WERI-Rb-1 (cell line): ENCODE data around the gene ZNF445.
A peak's percentile ranks its signal among the peaks of the same experiment; 100 is the strongest.
"Not testable (repeated sequence)": the region's sequence is repeated elsewhere in the genome, so short reads cannot be mapped to it uniquely, and the experiment has no call there.

Experiments used
- DNase-seq: peaks from one replicate; pipeline ENCODE4 v3.0.0-alpha.2; 2020
- H3K27ac ChIP-seq: fragments of 250-450 bp; sonication (Bioruptor Pico); 2 replicates; pipeline ENCODE4 v1.5.1; 2020; ENCODE audit warnings: mild to moderate bottlenecking, moderate library complexity
- H3K27me3 ChIP-seq: fragments of 250-450 bp; sonication (Bioruptor Pico); 2 replicates; pipeline ENCODE4 v1.5.1; 2021; ENCODE audit warnings: mild to moderate bottlenecking, low read depth, moderate library complexity; ENCODE audit not compliant: insufficient read depth, severe bottlenecking
- H3K36me3 ChIP-seq: fragments of 250-450 bp; sonication (Bioruptor Pico); 2 replicates; pipeline ENCODE4 v1.5.1; 2020; ENCODE audit warnings: mild to moderate bottlenecking, moderate library complexity
- H3K4me3 ChIP-seq: 2 replicates; pipeline ENCODE4 v1.5.1; 2011; ENCODE audit warnings: low read depth, mild to moderate bottlenecking, control low read depth, low read length
- H3K9me3 ChIP-seq: fragments of 250-450 bp; sonication (Bioruptor Pico); 2 replicates; pipeline ENCODE4 v1.5.1; 2021; ENCODE audit warnings: mild to moderate bottlenecking, moderate library complexity; ENCODE audit not compliant: severe bottlenecking
- TF ChIP-seq, protein P1 (sequence below): IDR thresholded peaks from 2 replicates; pipeline ENCODE4 v1.5.1; 2011; ENCODE audit warnings: low read depth, mild to moderate bottlenecking, control low read depth, inconsistent platforms, low read length

The ZNF445 gene

GRCh38 chr3:44470430-44470829, 7.0 kb downstream of the ZNF445 start:
- no peak for DNase-seq
- TF ChIP-seq, protein P1, sequence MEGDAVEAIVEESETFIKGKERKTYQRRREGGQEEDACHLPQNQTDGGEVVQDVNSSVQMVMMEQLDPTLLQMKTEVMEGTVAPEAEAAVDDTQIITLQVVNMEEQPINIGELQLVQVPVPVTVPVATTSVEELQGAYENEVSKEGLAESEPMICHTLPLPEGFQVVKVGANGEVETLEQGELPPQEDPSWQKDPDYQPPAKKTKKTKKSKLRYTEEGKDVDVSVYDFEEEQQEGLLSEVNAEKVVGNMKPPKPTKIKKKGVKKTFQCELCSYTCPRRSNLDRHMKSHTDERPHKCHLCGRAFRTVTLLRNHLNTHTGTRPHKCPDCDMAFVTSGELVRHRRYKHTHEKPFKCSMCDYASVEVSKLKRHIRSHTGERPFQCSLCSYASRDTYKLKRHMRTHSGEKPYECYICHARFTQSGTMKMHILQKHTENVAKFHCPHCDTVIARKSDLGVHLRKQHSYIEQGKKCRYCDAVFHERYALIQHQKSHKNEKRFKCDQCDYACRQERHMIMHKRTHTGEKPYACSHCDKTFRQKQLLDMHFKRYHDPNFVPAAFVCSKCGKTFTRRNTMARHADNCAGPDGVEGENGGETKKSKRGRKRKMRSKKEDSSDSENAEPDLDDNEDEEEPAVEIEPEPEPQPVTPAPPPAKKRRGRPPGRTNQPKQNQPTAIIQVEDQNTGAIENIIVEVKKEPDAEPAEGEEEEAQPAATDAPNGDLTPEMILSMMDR, result no peak
- Histone ChIP-seq H3K9me3 (no peaks in the 10 kb centered on the region), H3K36me3 (peaks cover 27% of the 10 kb centered on the region), H3K27me3 (no peaks in the 10 kb centered on the region), H3K4me3 (no peak overlapping the region), H3K27ac (no peak overlapping the region)

GRCh38 chr3:44469914-44470313, 7.6 kb downstream of the ZNF445 start:
- no peak for DNase-seq
- H3K36me3 ChIP-seq, result peaks cover 27% of the 10 kb centered on the region
- H3K27ac ChIP-seq, result no peak overlapping the region
- H3K4me3 ChIP-seq, result no peak overlapping the region
- H3K27me3 ChIP-seq, result no peaks in the 10 kb centered on the region
- TF ChIP-seq, protein P1, result no peak
- no peaks in the 10 kb centered on the region for H3K9me3 ChIP-seq

- no peaks in the 10 kb centered on the region for H3K27me3 ChIP-seq
- H3K36me3 ChIP-seq, result peaks cover 31% of the 10 kb centered on the region
- DNase-seq, result peak; percentile 42
- no peak overlapping the region for H3K4me3 ChIP-seq
- peak overlapping the region; percentile 16; the same call in 1 of the 2 replicates for H3K27ac ChIP-seq
- TF ChIP-seq, protein P1, result no peak
- no peaks in the 10 kb centered on the region for H3K9me3 ChIP-seq
Observed at GRCh38 chr3:44468572-44469520, 8.6 kb downstream of the ZNF445 start.

DNA sequence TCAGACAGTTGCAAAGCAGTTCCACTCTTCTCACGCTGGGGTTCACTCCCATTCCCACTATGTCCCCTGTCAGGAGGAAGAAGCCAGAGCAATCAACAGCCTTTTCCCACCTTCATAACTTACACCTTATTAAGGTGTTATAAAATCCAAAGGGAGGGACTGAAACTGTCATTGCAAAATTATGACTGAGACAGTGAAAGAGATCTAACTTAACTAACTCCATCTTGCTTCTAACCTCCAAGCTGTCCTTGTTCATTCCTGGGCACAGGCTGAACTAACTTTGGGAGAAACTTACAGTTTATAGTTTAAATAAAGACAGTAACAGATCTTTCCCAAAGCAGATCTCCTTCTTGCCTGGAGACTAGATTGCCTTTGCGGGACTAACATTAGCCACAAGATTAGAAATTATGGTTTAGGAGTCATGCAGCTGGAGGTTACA, 9.4 kb downstream of the ZNF445 start:
- not testable (repeated sequence) for DNase-seq, H3K27ac ChIP-seq, H3K9me3 ChIP-seq, H3K4me3 ChIP-seq, H3K27me3 ChIP-seq
- peaks cover 39% of the 10 kb centered on the region for H3K36me3 ChIP-seq

DNA sequence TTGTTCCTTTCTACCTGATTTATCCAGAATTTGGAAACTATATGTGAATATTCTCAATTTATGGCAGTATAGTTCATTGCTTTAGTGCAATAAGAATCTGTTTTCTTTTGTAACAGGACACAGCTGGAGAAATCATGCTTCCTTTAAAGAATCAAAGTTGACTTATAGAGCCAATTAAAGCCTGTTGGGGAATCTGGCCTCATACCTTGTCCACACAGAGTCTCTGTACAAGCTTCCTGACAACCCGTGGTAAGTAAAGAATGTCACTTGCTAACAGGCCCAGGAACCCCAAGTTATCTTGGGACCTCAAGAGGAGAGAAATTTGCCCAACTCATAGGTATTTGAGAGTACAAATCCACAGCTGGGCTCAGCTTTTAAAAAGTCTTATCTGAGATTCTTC, 10.2 kb downstream of the ZNF445 start:
- H3K27ac ChIP-seq, result no peak overlapping the region
- H3K4me3 ChIP-seq, result no peak overlapping the region
- no peaks in the 10 kb centered on the region for H3K27me3 ChIP-seq
- H3K36me3 ChIP-seq, result peaks cover 38% of the 10 kb centered on the region
- no peaks in the 10 kb centered on the region for H3K9me3 ChIP-seq
- TF ChIP-seq, protein P1, result no peak
- DNase-seq, result no peak

GRCh38 chr3:44464920-44465319, 12.6 kb downstream of the ZNF445 start:
- H3K36me3 ChIP-seq, result peaks cover 44% of the 10 kb centered on the region
- H3K27ac ChIP-seq, DNase-seq, H3K4me3 ChIP-seq, H3K9me3 ChIP-seq, H3K27me3 ChIP-seq: not testable (repeated sequence)

- TF ChIP-seq, protein P1, result no peak
- no peak for DNase-seq
- Histone ChIP-seq H3K27ac (no peak overlapping the region), H3K27me3 (no peaks in the 10 kb centered on the region), H3K36me3 (peaks cover 44% of the 10 kb centered on the region), H3K4me3 (no peak overlapping the region), H3K9me3 (peaks cover 8% of the 10 kb centered on the region)
Observed at GRCh38 chr3:44464509-44464908, 13.0 kb downstream of the ZNF445 start.

GRCh38 chr3:44460050-44460449, 17.4 kb downstream of the ZNF445 start:
- DNase-seq, H3K27me3 ChIP-seq, H3K4me3 ChIP-seq, H3K27ac ChIP-seq, H3K9me3 ChIP-seq: not testable (repeated sequence)
- H3K36me3 ChIP-seq, result peaks cover 69% of the 10 kb centered on the region
